ENCODE results near the gene UTS2. TPM values are rescaled to one million over a fixed set of nuclear protein-coding genes. Genes with fewer than 3 reads are reported as not detected.

UTS2 gene, protein sequence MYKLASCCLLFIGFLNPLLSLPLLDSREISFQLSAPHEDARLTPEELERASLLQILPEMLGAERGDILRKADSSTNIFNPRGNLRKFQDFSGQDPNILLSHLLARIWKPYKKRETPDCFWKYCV
- total RNA-seq: not detected

DNA sequence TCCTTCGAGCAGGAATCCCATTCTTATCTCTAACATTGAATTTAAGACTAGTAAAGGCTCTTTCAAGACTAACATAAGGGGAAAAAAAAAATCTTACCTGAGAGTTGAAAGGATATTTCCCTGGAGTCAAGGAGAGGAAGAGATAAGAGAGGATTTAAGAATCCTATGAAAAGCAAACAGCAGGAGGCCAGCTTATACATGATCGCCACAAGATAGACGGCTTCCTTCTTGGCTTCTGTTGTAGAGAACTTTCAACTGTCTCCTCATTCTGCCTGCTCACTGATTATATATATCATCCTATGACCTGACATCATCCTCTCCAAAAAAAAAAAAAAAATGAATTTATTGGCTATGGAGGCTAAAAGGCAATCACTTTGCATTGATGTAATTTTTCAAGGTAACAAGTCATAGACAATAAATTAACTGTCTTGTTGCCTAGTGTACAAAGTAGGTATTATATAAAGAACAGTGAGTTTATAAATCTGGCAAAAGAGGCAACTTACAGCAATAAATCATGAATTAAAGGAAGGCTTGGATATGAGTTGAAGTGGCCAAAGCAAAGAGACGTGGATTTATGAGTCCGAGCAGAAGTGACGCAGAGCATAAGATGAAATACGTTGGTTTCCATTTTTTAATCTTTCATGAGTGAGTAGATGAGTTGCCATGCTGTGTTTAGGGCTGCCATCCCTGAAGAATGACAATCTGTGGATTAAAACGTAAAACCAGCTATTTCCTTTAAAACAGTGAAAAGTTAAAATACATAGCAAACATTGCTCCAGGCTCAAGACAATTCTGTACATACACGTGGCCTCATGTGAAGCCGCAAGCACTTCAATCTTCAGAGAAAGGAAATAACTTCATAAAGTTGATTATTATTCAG lies at the start of gene UTS2:
Gene UTS2, minus strand, starts transcription at position 262 of the 880 bp plus-strand sequence. Its CDS starts 62 bp downstream, at position 200.
- no peaks in the 10 kb centered on the region for H3K9me3 ChIP-seq
- H3K4me1 ChIP-seq: no peaks in the 10 kb centered on the region
- H3K27me3 ChIP-seq: no peaks in the 10 kb centered on the region
- no peak within 1 kb of the TSS for H3K4me3 ChIP-seq
- no peak within 1 kb of the TSS for H3K27ac ChIP-seq
- no peak for DNase-seq (ENCODE audit: low spot score in 2 of 2)
- TF ChIP-seq, protein P1, sequence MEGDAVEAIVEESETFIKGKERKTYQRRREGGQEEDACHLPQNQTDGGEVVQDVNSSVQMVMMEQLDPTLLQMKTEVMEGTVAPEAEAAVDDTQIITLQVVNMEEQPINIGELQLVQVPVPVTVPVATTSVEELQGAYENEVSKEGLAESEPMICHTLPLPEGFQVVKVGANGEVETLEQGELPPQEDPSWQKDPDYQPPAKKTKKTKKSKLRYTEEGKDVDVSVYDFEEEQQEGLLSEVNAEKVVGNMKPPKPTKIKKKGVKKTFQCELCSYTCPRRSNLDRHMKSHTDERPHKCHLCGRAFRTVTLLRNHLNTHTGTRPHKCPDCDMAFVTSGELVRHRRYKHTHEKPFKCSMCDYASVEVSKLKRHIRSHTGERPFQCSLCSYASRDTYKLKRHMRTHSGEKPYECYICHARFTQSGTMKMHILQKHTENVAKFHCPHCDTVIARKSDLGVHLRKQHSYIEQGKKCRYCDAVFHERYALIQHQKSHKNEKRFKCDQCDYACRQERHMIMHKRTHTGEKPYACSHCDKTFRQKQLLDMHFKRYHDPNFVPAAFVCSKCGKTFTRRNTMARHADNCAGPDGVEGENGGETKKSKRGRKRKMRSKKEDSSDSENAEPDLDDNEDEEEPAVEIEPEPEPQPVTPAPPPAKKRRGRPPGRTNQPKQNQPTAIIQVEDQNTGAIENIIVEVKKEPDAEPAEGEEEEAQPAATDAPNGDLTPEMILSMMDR (IDR thresholded peaks at IDR 0.05): no peak
- intact Hi-C loops (cut with DNase I): no loop called here
- no peaks in the 10 kb centered on the region for H3K36me3 ChIP-seq

DNA sequence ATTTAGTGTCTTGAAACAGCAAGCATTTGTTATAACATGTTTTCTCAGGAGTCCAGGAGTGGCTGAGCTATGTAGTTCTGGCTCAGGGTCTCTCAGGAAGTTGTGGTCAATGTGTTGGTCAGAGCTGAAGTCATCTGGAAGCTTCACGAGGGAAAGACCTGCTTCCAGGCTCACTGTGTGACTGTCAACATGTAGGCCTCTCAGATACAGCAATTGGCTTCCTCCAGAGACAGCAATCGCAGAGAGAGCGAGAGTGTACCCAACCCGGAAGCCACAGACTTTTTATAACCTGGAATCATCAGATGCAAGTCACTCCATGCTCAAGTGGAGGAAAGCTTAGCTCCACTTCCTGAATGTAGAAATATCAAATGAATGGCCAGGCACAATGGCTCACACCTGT lies 46.9 kb upstream of the UTS2 start:
- Histone ChIP-seq H3K4me3 (no peak overlapping the region), H3K27ac (no peak overlapping the region), H3K9me3 (no peaks in the 10 kb centered on the region), H3K36me3 (no peaks in the 10 kb centered on the region), H3K27me3 (no peaks in the 10 kb centered on the region), H3K4me1 (peaks cover 0 to 5% of the 10 kb centered on the region in 2 donors)
- DNase-seq (ENCODE audit: low spot score in 2 of 2): no peak
- intact Hi-C loops (cut with DNase I): loop anchor here (5.0 kb wide), 1 partner anchor 72 kb away; no protein-coding TSS in a partner anchor
- TF ChIP-seq, protein P1 (IDR thresholded peaks at IDR 0.05): no peak

DNA sequence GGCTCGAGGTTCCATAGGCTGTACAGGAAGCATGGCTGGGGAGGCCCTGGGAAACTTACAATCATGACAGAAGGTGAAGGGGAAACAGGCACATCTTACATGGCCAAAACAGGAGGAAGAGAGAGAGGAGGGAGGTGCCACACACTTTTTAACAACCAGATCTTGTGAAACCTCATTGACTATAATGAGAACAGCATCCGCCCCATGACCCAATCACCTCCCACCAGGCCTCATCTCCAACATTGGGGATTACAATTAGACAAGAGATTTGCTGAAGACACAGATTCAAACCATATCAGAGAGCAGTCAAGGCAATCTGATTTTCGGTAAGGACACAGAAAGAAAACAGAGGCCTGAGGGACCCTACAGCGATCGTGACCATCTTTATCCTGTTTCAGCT lies 46.1 kb upstream of the UTS2 start:
- H3K27ac ChIP-seq: no peak overlapping the region
- TF ChIP-seq, protein P1 (IDR thresholded peaks at IDR 0.05): no peak
- no peaks in the 10 kb centered on the region for H3K36me3 ChIP-seq
- H3K9me3 ChIP-seq: no peaks in the 10 kb centered on the region
- intact Hi-C loops (cut with DNase I): no loop called here
- peaks cover 0 to 10% of the 10 kb centered on the region in 2 donors for H3K4me1 ChIP-seq
- DNase-seq (ENCODE audit: low spot score in 2 of 2): no peak
- H3K27me3 ChIP-seq: no peaks in the 10 kb centered on the region
- H3K4me3 ChIP-seq: no peak overlapping the region

DNA sequence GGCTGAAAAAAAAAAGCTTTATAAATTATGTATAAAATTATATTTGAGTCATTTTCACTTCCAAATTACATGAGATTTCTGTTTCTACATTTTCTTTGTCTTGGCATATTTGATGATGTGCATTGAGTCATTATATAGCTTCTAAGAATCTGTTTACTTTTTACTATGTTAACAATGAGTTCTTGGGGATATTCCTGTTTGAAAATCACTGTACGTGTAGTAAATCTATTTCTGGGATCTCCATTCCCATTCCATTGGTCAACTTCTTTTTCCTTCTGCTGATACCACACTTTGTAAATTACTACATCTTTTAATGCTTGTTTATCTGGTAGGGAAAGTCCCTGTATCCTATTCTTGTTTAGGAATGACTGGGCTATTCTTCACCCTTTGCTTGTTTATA lies 44.1 kb upstream of the UTS2 start:
- intact Hi-C loops (cut with DNase I): no loop called here
- Histone ChIP-seq H3K4me1 (peaks cover 0 to 5% of the 10 kb centered on the region in 2 donors), H3K36me3 (no peaks in the 10 kb centered on the region), H3K4me3 (no peak overlapping the region), H3K27me3 (no peaks in the 10 kb centered on the region), H3K9me3 (no peaks in the 10 kb centered on the region), H3K27ac (no peak overlapping the region)
- TF ChIP-seq, protein P1 (IDR thresholded peaks at IDR 0.05): no peak
- DNase-seq (ENCODE audit: low spot score in 2 of 2): no peak

DNA sequence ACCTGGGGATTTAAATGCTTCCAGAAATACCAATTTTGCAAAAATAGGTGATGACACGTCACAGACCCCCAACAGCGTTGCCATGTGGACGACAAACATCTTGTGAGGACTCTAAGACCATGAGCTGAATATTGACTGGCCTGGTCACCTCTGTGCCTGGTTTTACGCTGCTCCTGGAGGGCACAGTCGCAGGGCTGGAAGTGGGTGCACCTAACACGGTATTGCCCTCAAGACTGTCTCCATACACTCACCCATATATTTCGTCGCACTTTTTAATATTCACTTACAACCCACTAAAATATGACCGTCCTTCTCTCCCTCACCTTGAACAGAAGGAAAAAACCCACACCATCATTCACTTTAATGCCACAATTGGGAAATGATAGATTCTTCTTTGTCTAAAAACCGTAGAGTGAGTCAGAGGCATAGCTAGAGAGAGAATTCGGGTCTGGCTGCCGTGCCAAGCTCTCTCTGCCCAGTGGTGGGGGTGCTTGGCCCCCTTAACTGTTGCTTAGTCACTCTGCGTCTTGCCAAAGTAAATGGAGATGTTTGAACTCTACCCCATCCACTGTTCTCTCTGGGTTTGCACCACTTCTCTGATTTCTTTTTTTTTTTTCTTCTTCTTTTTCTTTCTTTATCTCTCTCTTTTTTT lies 40.8 kb upstream of the UTS2 start:
- H3K27ac ChIP-seq: no peak overlapping the region
- peak; percentile 54 to 86 for DNase-seq (ENCODE audit: low spot score in 2 of 2)
- H3K9me3 ChIP-seq: no peaks in the 10 kb centered on the region
- H3K27me3 ChIP-seq: no peaks in the 10 kb centered on the region
- TF ChIP-seq, protein P1 (IDR thresholded peaks at IDR 0.05): no peak
- H3K4me1 ChIP-seq: peaks cover 0 to 5% of the 10 kb centered on the region in 2 donors
- H3K36me3 ChIP-seq: no peaks in the 10 kb centered on the region
- H3K4me3 ChIP-seq: no peak overlapping the region
- intact Hi-C loops (cut with DNase I): no loop called here
